GM12878 (cell line): Measurements from ENCODE around the gene ABCA4. TPM values are rescaled to one million over a fixed set of nuclear protein-coding genes. Genes with fewer than 3 reads are reported as not detected.

Source experiments
- ATAC-seq: fragments of 200-7000 bp; cut with Tn5 transposase; 3 replicates; pipeline ENCODE4 v1.9.1; 2020; ENCODE audit warnings: mild to moderate bottlenecking, moderate library complexity
- BruUV-seq: library from RNA; stranded (reverse); fragments of 400-500 nt; replicated peaks from 2 replicates; lab custom pipeline; 2021; lab: Mats Ljungman, UMichigan
- CTCF ChIA-PET: fragments of 300-600 bp; sonication (Branson Sonifier 250); formaldehyde crosslinking; extraction: SDS; loops from one replicate; lab custom pipeline; 2021; ENCODE audit warnings: inconsistent platforms; lab: Yijun Ruan, JAX
- POLR2A ChIA-PET: fragments of 350-600 bp; formaldehyde crosslinking; extraction: SDS; loops from one replicate; lab custom pipeline; 2021; ENCODE audit warnings: inconsistent platforms; lab: Charles Lee
- RAD21 ChIA-PET: fragments of 300-600 bp; sonication (Branson Sonifier 250); formaldehyde crosslinking; loops from one replicate; lab custom pipeline; 2023; ENCODE audit warnings: antibody characterized with exemption; ENCODE audit not compliant: unreplicated experiment; lab: Charles Lee
- SMC1A ChIA-PET: fragments of 300-600 bp; sonication (Branson Sonifier 250); formaldehyde crosslinking; loops from one replicate; lab custom pipeline; 2023; ENCODE audit not compliant: unreplicated experiment, uncharacterized antibody; lab: Charles Lee
- DNase-seq: peaks from one replicate; pipeline ENCODE4 v3.0.0-alpha.2; 2011; ENCODE audit warnings: low read depth, low spot score
- FAIRE-seq: peaks from 3 replicates; lab custom pipeline; 2011; peaks lifted over from hg19 to GRCh38; lab: Jason Lieb, UNC
- H2AFZ ChIP-seq: 2 replicates; pipeline ENCODE4 v1.6.0; 2011; ENCODE audit warnings: low read depth, low read length, control low read depth; ENCODE audit not compliant: control insufficient read depth
- H3K27ac ChIP-seq: 2 replicates; pipeline ENCODE4 v1.5.1; 2011; ENCODE audit warnings: control low read depth; ENCODE audit not compliant: control insufficient read depth, insufficient read depth
- H3K27me3 ChIP-seq, 2 experiments: replicated peaks in 1 of 2; 2 replicates each; pipeline versions ENCODE4 v1.6.0 to v1.6.1; 2011; ENCODE audit warnings: low read length in 1 of 2; ENCODE audit not compliant: control insufficient read depth in 2 of 2, insufficient read depth in 2 of 2
- H3K36me3 ChIP-seq, 2 experiments: 2 replicates each; pipeline ENCODE4 v1.5.1; 2011; ENCODE audit warnings: low read length in 1 of 2; ENCODE audit not compliant: control insufficient read depth in 2 of 2, insufficient read depth in 2 of 2
- H3K4me1 ChIP-seq: 2 replicates; pipeline ENCODE4 v1.6.1; 2011; ENCODE audit warnings: mild to moderate bottlenecking, low read length, moderate library complexity, mixed read lengths; ENCODE audit not compliant: control insufficient read depth, insufficient read depth
- H3K4me2 ChIP-seq: 2 replicates; pipeline ENCODE4 v1.6.0; 2011; ENCODE audit warnings: control low read depth; ENCODE audit not compliant: control insufficient read depth, insufficient read depth
- H3K4me3 ChIP-seq: fragments of 200-600 bp; sonication (generic); 2 replicates; pipeline ENCODE4 v1.5.1; 2016
- H3K79me2 ChIP-seq: 2 replicates; pipeline ENCODE4 v1.6.0; 2011; ENCODE audit warnings: low read length; ENCODE audit not compliant: control insufficient read depth, insufficient read depth
- H3K9ac ChIP-seq: 2 replicates; pipeline ENCODE4 v1.8.0; 2011; ENCODE audit warnings: low read length, control low read depth, mixed read lengths; ENCODE audit not compliant: control insufficient read depth, insufficient read depth
- H3K9me3 ChIP-seq: replicated peaks from 3 replicates; pipeline ENCODE4 v1.5.1; 2011; ENCODE audit warnings: mild to moderate bottlenecking, low read length; ENCODE audit not compliant: control insufficient read depth, insufficient read depth
- H4K20me1 ChIP-seq: 2 replicates; pipeline ENCODE4 v1.6.0; 2011; ENCODE audit not compliant: control insufficient read depth, insufficient read depth
- CEBPB ChIP-seq, 2 experiments: fragments of 150-350 bp in 1 of 2; IDR thresholded peaks; 2 replicates each; pipeline ENCODE4 v1.6.1; 2012 to 2014; ENCODE audit warnings: low read depth in 2 of 2, low read length in 2 of 2, borderline replicate concordance in 1 of 2, inconsistent platforms in 1 of 2
- MYC ChIP-seq: IDR thresholded peaks from 2 replicates; pipeline ENCODE4 v1.6.1; 2011; ENCODE audit warnings: mild to moderate bottlenecking, low read length, moderate library complexity, inconsistent platforms; ENCODE audit not compliant: insufficient read depth, insufficient replicate concordance, insufficient read length, severe bottlenecking
- RAD51 ChIP-seq: fragments of 450-650 bp; IDR thresholded peaks from 2 replicates; pipeline ENCODE4 v1.6.1; 2016; ENCODE audit warnings: moderate library complexity, mild to moderate bottlenecking, inconsistent platforms
- WRNIP1 ChIP-seq: IDR thresholded peaks from 2 replicates; pipeline ENCODE4 v1.6.1; 2011; ENCODE audit warnings: low read depth, low read length, improper control_type of control experiment, borderline replicate concordance
- ZZZ3 ChIP-seq: IDR thresholded peaks from 2 replicates; pipeline ENCODE4 v1.6.1; 2011; ENCODE audit warnings: low read depth; ENCODE audit not compliant: control insufficient read depth, insufficient read length
- WGBS: methylation state at CpG from one replicate; pipeline ENCODE4 v1.1.6; 2016; ENCODE audit warnings: low lambda C conversion rate; ENCODE audit not compliant: insufficient replicate concordance, insufficient coverage; ENCODE audit errors: missing lambda C conversion rate; 5-methylcytosine and 5-hydroxymethylcytosine counted together
- in situ Hi-C: fragments of 300-500 bp; cut with MboI; formaldehyde crosslinking; loops from 9 replicates; pipeline ENCODE4 v1.14.3; 2018; ENCODE audit warnings: mixed read lengths
- intact Hi-C: fragments of 100-400 bp; cut with micrococcal nuclease; formaldehyde crosslinking; loops from one replicate; pipeline ENCODE4 v1.14.2; 2022; ENCODE audit not compliant: unreplicated experiment
- polyA plus RNA-seq, 11 experiments: library from polyadenylated mRNA; depleted of rRNA in 4 of 11; unstranded in 6 of 11; stranded (reverse) in 5 of 11; fragments of >200 nt; fragmentation: Nextera tagmentation in 4 of 11; fragmentation: Illumina TruSeq in 1 of 11; extraction: Ambion mirVana in 4 of 11; extraction: Trizol in 1 of 11; gene quantifications; 1 replicate in 1 of 11; 2 replicates in 10 of 11; pipeline versions ENCODE4 v1.2.1 to v1.2.3, GENCODE V29; 2011 to 2016; ENCODE audit warnings: inconsistent platforms in 2 of 11, missing spikeins in 2 of 11, low read depth in 1 of 11
- total RNA-seq, 4 experiments: library from RNA; depleted of rRNA in 3 of 4; stranded (reverse); fragments of >200 nt in 3 of 4; fragmentation: Illumina TruSeq in 1 of 4; extraction: Trizol in 1 of 4; gene quantifications; 2 replicates each; pipeline versions ENCODE4 v1.2.1 to v1.2.3, GENCODE V29; 2013 to 2021
- TF ChIP-seq, protein P1 (sequence below): IDR thresholded peaks from 2 replicates; pipeline ENCODE4 v1.6.1; 2012; ENCODE audit warnings: low read depth, low read length, improper control_type of control experiment

ABCA4 gene
- total and polyA plus RNA-seq, 10 of the 15 experiments (the other 5 are each of a cell fraction or from before 2014, with no cell fraction given), result 0.03 to 0.28 (median 0.11) TPM; not detected in 3

DNA sequence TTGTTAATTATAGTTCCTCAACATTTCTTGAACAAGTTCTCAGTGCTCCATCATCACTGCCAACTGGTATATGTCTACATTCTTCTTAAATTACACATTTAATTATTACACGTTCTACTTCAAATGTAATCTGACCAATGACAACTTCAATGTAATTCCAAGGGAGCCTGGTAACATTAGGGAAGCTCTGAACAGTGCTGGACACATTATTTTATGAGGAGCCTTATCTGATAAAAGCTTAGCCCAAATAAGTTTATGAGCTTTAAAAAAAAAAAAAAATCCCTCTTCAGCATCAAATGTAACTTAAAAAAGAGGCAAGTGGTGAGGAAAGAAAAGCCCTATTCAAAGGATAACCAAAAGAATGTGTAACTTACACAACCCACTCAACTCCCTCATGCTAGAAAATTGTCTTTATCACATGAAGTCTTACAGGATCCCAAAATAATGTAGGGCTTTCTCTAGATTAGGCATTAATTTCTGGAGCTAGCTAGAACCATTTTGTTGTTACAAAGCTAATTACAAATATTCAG is 35.2 kb upstream of the ABCA4 start:
- H3K27ac ChIP-seq, result no peak overlapping the region
- no peak overlapping the region for H2AFZ ChIP-seq
- intact Hi-C loops, result no loop called here
- no peak for FAIRE-seq
- no peak overlapping the region for H3K4me2 ChIP-seq
- RAD21 ChIA-PET, result no interaction called here
- WGBS, result 13% methylated on average over 1 of the region's 1 CpG
- no peak for DNase-seq
- TF ChIP-seq RAD51 (no peak), MYC (no peak), WRNIP1 (no peak), CEBPB (IDR thresholded peaks at IDR 0.05; ENCODE audit: borderline replicate concordance in 1 of 2, low read depth in 2 of 2, low read length in 2 of 2) (no peak), ZZZ3 (no peak)
- TF ChIP-seq, protein P1, sequence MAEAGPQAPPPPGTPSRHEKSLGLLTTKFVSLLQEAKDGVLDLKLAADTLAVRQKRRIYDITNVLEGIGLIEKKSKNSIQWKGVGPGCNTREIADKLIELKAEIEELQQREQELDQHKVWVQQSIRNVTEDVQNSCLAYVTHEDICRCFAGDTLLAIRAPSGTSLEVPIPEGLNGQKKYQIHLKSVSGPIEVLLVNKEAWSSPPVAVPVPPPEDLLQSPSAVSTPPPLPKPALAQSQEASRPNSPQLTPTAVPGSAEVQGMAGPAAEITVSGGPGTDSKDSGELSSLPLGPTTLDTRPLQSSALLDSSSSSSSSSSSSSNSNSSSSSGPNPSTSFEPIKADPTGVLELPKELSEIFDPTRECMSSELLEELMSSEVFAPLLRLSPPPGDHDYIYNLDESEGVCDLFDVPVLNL, result no peak
- TF ChIP-seq, all 136 proteins: peak for 0
- Histone ChIP-seq H4K20me1 (no peaks in the 10 kb centered on the region), H3K27me3 (no peaks in the 10 kb centered on the region), H3K36me3 (no peaks in the 10 kb centered on the region), H3K9me3 (no peaks in the 10 kb centered on the region), H3K4me3 (no peak overlapping the region), H3K4me1 (no peaks in the 10 kb centered on the region), H3K9ac (no peak overlapping the region), H3K79me2 (no peaks in the 10 kb centered on the region)
- no peak for ATAC-seq
- no TSS peak for BruUV-seq
- ChIA-PET POLR2A (no interaction called here), CTCF (no interaction called here), SMC1A (no interaction called here)
- in situ Hi-C loops, result no loop called here
